Glutamatergic neuron (in vitro differentiated cells): ENCODE data around the gene DOCK9. TPM values are rescaled to one million over a fixed set of nuclear protein-coding genes. Genes with fewer than 3 reads are reported as not detected.

Source experiments
- DNase-seq: peaks from one replicate; pipeline ENCODE4 v3.0.0; 2022
- H3K27ac Mint-ChIP-seq: one replicate; pipeline ENCODE4 v1.8.0; 2020; ENCODE audit warnings: mild to moderate bottlenecking, mixed read lengths, inconsistent platforms; ENCODE audit not compliant: unreplicated experiment
- H3K27me3 Mint-ChIP-seq: one replicate; pipeline ENCODE4 v1.8.0; 2020; ENCODE audit warnings: mild to moderate bottlenecking, moderate library complexity, mixed read lengths, inconsistent platforms; ENCODE audit not compliant: unreplicated experiment
- H3K36me3 Mint-ChIP-seq: one replicate; pipeline ENCODE4 v1.8.0; 2020; ENCODE audit warnings: mild to moderate bottlenecking, mixed read lengths, inconsistent platforms; ENCODE audit not compliant: unreplicated experiment
- H3K4me1 Mint-ChIP-seq: one replicate; pipeline ENCODE4 v1.8.0; 2020; ENCODE audit warnings: mild to moderate bottlenecking, low read depth, mixed read lengths, inconsistent platforms; ENCODE audit not compliant: unreplicated experiment
- H3K4me3 Mint-ChIP-seq: one replicate; pipeline ENCODE4 v1.8.0; 2020; ENCODE audit warnings: mild to moderate bottlenecking, mixed read lengths, inconsistent platforms; ENCODE audit not compliant: unreplicated experiment
- H3K9me3 Mint-ChIP-seq: one replicate; pipeline ENCODE4 v1.8.0; 2020; ENCODE audit warnings: mild to moderate bottlenecking, moderate library complexity, mixed read lengths, inconsistent platforms; ENCODE audit not compliant: unreplicated experiment
- CTCF ChIP-seq: fragments of 200-600 bp; sonication (generic); IDR thresholded peaks from one replicate; pipeline ENCODE4 v1.5.0; 2021; ENCODE audit not compliant: partially characterized antibody, unreplicated experiment
- total RNA-seq: library from RNA; stranded (reverse); fragmentation: NEBNext Ultra II Directional; extraction: Animal tissue kit (Norgen Biotek cat#: 25700); gene quantifications from one replicate; pipeline ENCODE4 v1.2.1, GENCODE V29; 2021; ENCODE audit not compliant: unreplicated experiment

Gene DOCK9
- total RNA-seq, 1 donor from 2014 or later: 4.5 TPM

- DNase-seq: no peak
- no peaks in the 10 kb centered on the region for H3K36me3 Mint-ChIP-seq
- no peak overlapping the region for H3K4me3 Mint-ChIP-seq
- no peaks in the 10 kb centered on the region for H3K27me3 Mint-ChIP-seq
- H3K4me1 Mint-ChIP-seq: no peaks in the 10 kb centered on the region
- no peaks in the 10 kb centered on the region for H3K9me3 Mint-ChIP-seq
- no peak for TF ChIP-seq CTCF
- H3K27ac Mint-ChIP-seq: no peak overlapping the region
Measured at GRCh38 chr13:98976941-98977340, 923 bp downstream of the DOCK9 start.

GRCh38 chr13:98976338-98976737 is 1.5 kb downstream of the DOCK9 start:
- TF ChIP-seq CTCF: no peak
- DNase-seq: no peak
- Mint-ChIP-seq H3K27me3 (no peaks in the 10 kb centered on the region), H3K27ac (no peak overlapping the region), H3K4me1 (no peaks in the 10 kb centered on the region), H3K36me3 (no peaks in the 10 kb centered on the region), H3K4me3 (no peak overlapping the region), H3K9me3 (no peaks in the 10 kb centered on the region)

GRCh38 chr13:98975822-98976261 is 2.0 kb downstream of the DOCK9 start:
- no peak for DNase-seq
- Mint-ChIP-seq H3K36me3 (no peaks in the 10 kb centered on the region), H3K27ac (no peak overlapping the region), H3K9me3 (no peaks in the 10 kb centered on the region), H3K4me3 (no peak overlapping the region), H3K27me3 (no peaks in the 10 kb centered on the region), H3K4me1 (no peaks in the 10 kb centered on the region)
- no peak for TF ChIP-seq CTCF

GRCh38 chr13:98974053-98974452 is 3.8 kb downstream of the DOCK9 start:
- H3K27ac Mint-ChIP-seq: no peak overlapping the region
- H3K36me3 Mint-ChIP-seq: no peaks in the 10 kb centered on the region
- TF ChIP-seq CTCF: no peak
- H3K9me3 Mint-ChIP-seq: no peaks in the 10 kb centered on the region
- DNase-seq: no peak
- H3K27me3 Mint-ChIP-seq: peaks cover 2% of the 10 kb centered on the region
- H3K4me1 Mint-ChIP-seq: no peaks in the 10 kb centered on the region
- no peak overlapping the region for H3K4me3 Mint-ChIP-seq

- H3K4me3 Mint-ChIP-seq: no peak overlapping the region
- no peak overlapping the region for H3K27ac Mint-ChIP-seq
- H3K4me1 Mint-ChIP-seq: no peaks in the 10 kb centered on the region
- no peaks in the 10 kb centered on the region for H3K9me3 Mint-ChIP-seq
- DNase-seq: no peak
- H3K27me3 Mint-ChIP-seq: peaks cover 2% of the 10 kb centered on the region
- no peaks in the 10 kb centered on the region for H3K36me3 Mint-ChIP-seq
- TF ChIP-seq CTCF: no peak
Measured at GRCh38 chr13:98972627-98973026, 5.2 kb downstream of the DOCK9 start.
